SK-N-SH treated with all-trans-retinoic acid at 6 μM for 48 hours (cell line): ENCODE results near the gene GIMAP8.

ENCODE experiments used
- BACH2 ChIP-seq: fragments of 250-450 bp; sonication (Bioruptor Pico); IDR thresholded peaks from 2 replicates; pipeline ENCODE4 v1.9.0; 2021; ENCODE audit warnings: mild to moderate bottlenecking, borderline replicate concordance
- CREB5 ChIP-seq: fragments of 250-450 bp; sonication (Bioruptor Pico); IDR thresholded peaks from 2 replicates; pipeline ENCODE4 v1.5.1; 2020; ENCODE audit warnings: low read depth, mild to moderate bottlenecking, moderate library complexity
- CSDC2 ChIP-seq: fragments of 250-450 bp; sonication (Bioruptor Pico); IDR thresholded peaks from 2 replicates; pipeline ENCODE4 v1.5.0; 2020; ENCODE audit warnings: mild to moderate bottlenecking, moderate library complexity
- CSRNP3 ChIP-seq: fragments of 250-450 bp; sonication (Bioruptor Pico); IDR thresholded peaks from 2 replicates; pipeline ENCODE4 v1.5.1; 2021; ENCODE audit warnings: mild to moderate bottlenecking, moderate library complexity
- ESRRG ChIP-seq: fragments of 250-450 bp; sonication (Bioruptor Pico); IDR thresholded peaks from 2 replicates; pipeline ENCODE4 v1.6.1; 2021; ENCODE audit warnings: mild to moderate bottlenecking
- GLIS3 ChIP-seq: fragments of 250-450 bp; sonication (Bioruptor Pico); IDR thresholded peaks from 2 replicates; pipeline ENCODE4 v1.5.0; 2020; ENCODE audit warnings: mild to moderate bottlenecking, moderate library complexity
- ISL1 ChIP-seq: fragments of 250-450 bp; sonication (Bioruptor Pico); IDR thresholded peaks from 2 replicates; pipeline ENCODE4 v2.1.2; 2022; ENCODE audit warnings: mild to moderate bottlenecking, moderate library complexity
- OSR1 ChIP-seq: fragments of 250-450 bp; sonication (Bioruptor Pico); IDR thresholded peaks from 2 replicates; pipeline ENCODE4 v1.8.0; 2022; ENCODE audit warnings: moderate library complexity, mild to moderate bottlenecking, inconsistent platforms
- RARB ChIP-seq: fragments of 250-450 bp; sonication (Bioruptor Pico); IDR thresholded peaks from 2 replicates; pipeline ENCODE4 v1.8.0; 2021; ENCODE audit warnings: mild to moderate bottlenecking, moderate library complexity
- SNAI2 ChIP-seq: fragments of 250-450 bp; sonication (Bioruptor Pico); IDR thresholded peaks from 2 replicates; pipeline ENCODE4 v1.5.0; 2020; ENCODE audit warnings: mild to moderate bottlenecking, moderate library complexity
- ZFP3 ChIP-seq: fragments of 250-450 bp; sonication (Bioruptor Pico); IDR thresholded peaks from 2 replicates; pipeline ENCODE4 v1.5.0; 2020; ENCODE audit warnings: mild to moderate bottlenecking, moderate library complexity
- ZNF8 ChIP-seq: fragments of 450-650 bp; formaldehyde crosslinking; IDR thresholded peaks from 2 replicates; pipeline ENCODE4 v1.5.0; 2020; ENCODE audit warnings: mild to moderate bottlenecking, moderate library complexity
- TF ChIP-seq, protein P1 (sequence below): fragments of 250-450 bp; sonication (Bioruptor Pico); IDR thresholded peaks from 2 replicates; pipeline ENCODE4 v1.8.0; 2020; ENCODE audit warnings: mild to moderate bottlenecking, moderate library complexity, borderline replicate concordance

GRCh38 chr7:150447966-150448788 is 2.3 kb upstream of the GIMAP8 start:
- TF ChIP-seq RARB (CRISPR knock-in tag) (no peak), ESRRG (CRISPR knock-in tag) (no peak), CSRNP3 (no peak), ZFP3 (CRISPR knock-in tag) (no peak), SNAI2 (CRISPR knock-in tag) (no peak), BACH2 (no peak), CREB5 (CRISPR knock-in tag) (no peak), ISL1 (no peak), ZNF8 (CRISPR knock-in tag) (no peak), GLIS3 (no peak), OSR1 (no peak), CSDC2 (CRISPR knock-in tag) (no peak)
- TF ChIP-seq, protein P1, sequence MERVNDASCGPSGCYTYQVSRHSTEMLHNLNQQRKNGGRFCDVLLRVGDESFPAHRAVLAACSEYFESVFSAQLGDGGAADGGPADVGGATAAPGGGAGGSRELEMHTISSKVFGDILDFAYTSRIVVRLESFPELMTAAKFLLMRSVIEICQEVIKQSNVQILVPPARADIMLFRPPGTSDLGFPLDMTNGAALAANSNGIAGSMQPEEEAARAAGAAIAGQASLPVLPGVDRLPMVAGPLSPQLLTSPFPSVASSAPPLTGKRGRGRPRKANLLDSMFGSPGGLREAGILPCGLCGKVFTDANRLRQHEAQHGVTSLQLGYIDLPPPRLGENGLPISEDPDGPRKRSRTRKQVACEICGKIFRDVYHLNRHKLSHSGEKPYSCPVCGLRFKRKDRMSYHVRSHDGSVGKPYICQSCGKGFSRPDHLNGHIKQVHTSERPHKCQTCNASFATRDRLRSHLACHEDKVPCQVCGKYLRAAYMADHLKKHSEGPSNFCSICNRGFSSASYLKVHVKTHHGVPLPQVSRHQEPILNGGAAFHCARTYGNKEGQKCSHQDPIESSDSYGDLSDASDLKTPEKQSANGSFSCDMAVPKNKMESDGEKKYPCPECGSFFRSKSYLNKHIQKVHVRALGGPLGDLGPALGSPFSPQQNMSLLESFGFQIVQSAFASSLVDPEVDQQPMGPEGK (CRISPR knock-in tag) = no peak
